ENCODE data around the gene SYF2.
A peak's percentile ranks its signal among the peaks of the same experiment; 100 is the strongest.
"Not testable (repeated sequence)": the region's sequence is repeated elsewhere in the genome, so short reads cannot be mapped to it uniquely, and the experiment has no call there.

Gene SYF2

GRCh38 chr1:25246600-25247023 lies 14.3 kb upstream of the SYF2 start:
- peak; percentile 54 for DNase-seq (ENCODE audit: low spot score)

- no peak for DNase-seq (ENCODE audit: low spot score)
Measured at GRCh38 chr1:25245809-25246599, 13.7 kb upstream of the SYF2 start.

GRCh38 chr1:25245393-25245792 lies 13.1 kb upstream of the SYF2 start:
- no peak for DNase-seq (ENCODE audit: low spot score)

- DNase-seq (ENCODE audit: low spot score) = no peak
Measured at GRCh38 chr1:25243907-25244306, 11.6 kb upstream of the SYF2 start.

DNA sequence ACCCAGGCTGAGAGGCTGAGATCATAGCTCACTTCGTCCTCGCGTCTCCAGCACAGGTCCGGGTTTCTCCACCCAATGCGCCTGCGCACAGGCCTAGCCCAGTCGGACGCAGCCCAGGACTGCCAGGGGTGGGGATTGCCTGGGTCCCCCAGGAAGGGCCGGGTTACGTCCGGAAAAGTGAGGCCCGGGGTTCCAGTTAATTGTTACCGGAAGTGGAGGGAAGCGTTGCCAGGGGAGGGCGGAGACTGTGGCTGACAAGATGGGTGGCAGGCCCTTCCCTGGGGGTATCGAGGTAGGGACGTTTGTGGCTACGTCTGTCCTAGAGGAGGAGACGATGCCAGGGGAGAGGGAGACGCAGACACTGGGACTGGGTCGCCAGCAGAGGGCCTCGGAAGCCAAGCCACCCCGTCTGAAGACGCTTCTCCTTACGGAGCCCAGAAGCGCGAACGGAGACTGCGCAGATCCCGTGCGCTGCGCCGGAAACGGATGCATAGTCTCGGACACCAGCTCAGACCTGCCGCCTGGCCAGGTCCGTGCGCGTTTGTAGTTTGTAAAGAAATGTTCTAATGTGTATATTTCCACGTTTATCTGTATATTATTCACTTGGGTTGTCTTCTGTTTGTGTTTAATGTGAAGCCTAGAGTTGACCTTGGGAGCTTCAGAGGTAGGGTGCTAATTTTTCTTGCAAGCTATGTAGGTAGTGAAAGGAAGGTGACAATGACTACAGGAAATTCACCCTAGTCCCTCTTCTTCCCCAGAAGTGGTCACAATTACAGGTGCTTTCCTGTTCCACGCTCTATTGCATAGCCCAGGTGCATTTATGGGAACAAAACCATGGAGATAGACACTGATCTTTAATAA lies 7.6 kb upstream of the SYF2 start:
- peak; percentile 95 for DNase-seq (ENCODE audit: low spot score)

- no peak for DNase-seq (ENCODE audit: low spot score)
Measured at GRCh38 chr1:25238046-25238445, 5.7 kb upstream of the SYF2 start.

DNA sequence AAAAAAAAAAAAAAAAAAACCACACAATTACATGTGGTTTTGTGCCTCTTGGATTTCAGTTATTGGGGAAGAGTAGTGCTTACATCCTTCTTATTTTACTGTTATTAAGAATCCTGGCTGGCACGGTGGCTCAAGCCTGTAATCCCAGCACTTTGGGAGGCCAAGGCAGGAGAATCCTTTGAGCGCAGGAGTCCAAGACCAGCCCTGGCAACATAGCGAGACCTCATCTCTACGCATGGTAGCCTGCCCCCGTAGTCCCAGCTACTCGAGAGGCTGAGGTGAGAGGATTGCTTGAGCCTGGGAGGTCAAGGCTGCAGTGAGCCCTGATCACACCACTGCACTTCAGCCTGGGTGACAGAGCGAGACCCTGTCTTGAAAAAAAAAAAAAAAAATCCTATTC lies 4.0 kb upstream of the SYF2 start:
- DNase-seq (ENCODE audit: low spot score) = not testable (repeated sequence)

GRCh38 chr1:25235411-25235810 lies 3.1 kb upstream of the SYF2 start:
- DNase-seq (ENCODE audit: low spot score) = not testable (repeated sequence)

- DNase-seq (ENCODE audit: low spot score) = peak; percentile 85
Measured at GRCh38 chr1:25232866-25233784, 823 bp upstream of the SYF2 start.

DNA sequence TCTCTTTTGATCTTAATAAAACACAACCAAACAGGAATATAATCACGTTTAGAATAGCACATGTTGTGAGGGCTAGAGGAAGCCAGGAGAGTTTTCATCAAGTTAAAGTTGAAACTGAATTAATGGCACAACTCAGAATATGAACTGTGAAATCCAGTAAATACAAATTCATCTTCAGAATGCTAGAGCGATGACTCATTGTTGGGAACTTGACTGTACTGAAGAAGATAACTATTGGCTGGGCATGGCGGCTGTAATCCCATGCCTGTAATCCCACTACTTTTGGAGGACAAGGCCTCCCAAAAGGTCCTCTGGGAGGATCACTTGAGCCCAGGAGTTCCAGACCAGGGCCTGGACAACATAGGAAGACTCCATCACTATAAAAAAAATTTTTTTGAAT lies 8.8 kb downstream of the SYF2 start:
- DNase-seq (ENCODE audit: low spot score) = no peak

DNA sequence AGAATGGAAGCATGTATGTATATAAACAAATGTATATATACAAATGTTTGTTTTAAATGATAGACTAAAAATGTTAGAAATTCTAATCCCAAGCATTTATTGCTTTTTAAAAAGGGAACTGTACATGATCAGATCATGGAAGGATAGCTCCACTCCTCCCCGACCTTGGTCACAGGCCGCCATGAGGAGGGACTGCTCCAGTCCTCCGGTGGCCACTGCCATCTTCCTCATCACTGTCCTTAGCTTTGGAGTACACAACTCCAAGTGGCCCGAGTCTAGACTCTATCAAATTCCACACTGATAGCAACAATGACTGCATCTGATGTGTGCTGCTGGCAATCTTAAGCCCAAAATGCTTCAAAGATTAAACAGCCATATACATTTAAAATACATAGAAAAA lies 9.7 kb downstream of the SYF2 start:
- no peak for DNase-seq (ENCODE audit: low spot score)

GRCh38 chr1:25220666-25221065 lies 11.6 kb downstream of the SYF2 start:
- no peak for DNase-seq (ENCODE audit: low spot score)

- no peak for DNase-seq (ENCODE audit: low spot score)
Measured at GRCh38 chr1:25219661-25220251, 12.5 kb downstream of the SYF2 start.

GRCh38 chr1:25217598-25218232 lies 14.6 kb downstream of the SYF2 start:
- DNase-seq (ENCODE audit: low spot score) = no peak

DNA sequence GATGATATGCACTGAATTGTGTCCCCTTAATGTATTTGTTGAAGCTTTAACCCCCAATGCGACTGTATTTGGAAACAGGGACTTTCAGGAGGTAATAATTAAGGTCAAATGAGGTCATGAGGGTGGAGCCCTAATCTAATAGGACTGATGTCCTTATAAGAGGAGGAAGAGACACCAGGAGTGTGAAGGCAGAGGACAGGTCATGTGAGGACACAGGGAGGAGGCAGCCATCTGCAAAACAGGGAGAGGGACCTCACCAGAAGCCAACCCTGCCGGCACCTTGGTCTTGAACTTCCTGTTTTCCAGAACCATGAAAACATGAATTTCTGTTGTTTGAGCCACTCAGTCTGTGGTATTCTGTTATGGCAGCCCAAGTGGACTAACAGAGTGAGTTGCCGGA lies 15.3 kb downstream of the SYF2 start:
- DNase-seq (ENCODE audit: low spot score) = no peak

DNA sequence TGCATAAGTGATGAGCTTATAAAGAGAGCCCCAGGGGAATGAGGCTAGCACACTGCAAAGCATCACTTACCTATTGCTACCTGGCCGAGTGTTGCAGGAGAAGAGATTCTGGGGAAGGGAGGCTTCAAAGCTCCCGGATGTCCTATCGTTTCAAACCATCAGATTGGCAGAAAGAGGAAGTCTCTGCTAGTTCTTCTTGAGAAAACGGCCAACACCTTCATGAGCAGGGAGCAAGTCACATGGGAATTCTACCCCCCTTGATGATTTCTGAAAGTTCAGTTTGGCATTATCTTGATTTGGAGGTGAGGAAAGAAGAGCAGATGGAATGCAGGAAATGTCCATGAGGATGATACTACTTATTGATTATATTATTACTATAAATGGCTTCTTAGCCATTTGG lies 16.2 kb downstream of the SYF2 start:
- no peak for DNase-seq (ENCODE audit: low spot score)

GRCh38 chr1:25212725-25213124 lies 19.6 kb downstream of the SYF2 start:
- DNase-seq (ENCODE audit: low spot score) = no peak

- DNase-seq (ENCODE audit: low spot score) = no peak
Measured at GRCh38 chr1:25210728-25211127, 21.6 kb downstream of the SYF2 start.

DNA sequence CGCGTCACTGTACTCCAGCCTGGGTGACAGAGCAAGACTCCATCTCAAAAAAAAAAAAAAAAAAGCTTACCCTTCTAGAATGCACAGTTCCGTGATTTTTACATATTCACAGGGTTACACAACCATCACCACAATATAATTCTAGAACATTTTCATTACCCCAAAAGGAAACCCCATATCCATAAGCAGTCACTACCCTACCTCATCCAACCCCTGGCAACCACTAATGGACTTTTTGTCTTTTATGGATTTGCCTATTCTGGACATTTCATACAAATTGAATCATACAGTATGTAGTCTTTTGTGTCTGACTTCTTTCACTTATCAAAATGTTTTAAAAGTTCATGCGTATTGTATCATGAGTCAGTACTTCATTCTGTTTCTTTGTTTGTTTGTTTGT lies 22.8 kb downstream of the SYF2 start:
- DNase-seq (ENCODE audit: low spot score) = no peak

GRCh38 chr1:25208561-25209222 lies 23.6 kb downstream of the SYF2 start:
- DNase-seq (ENCODE audit: low spot score) = no peak

GRCh38 chr1:25208092-25208491 lies 24.2 kb downstream of the SYF2 start:
- no peak for DNase-seq (ENCODE audit: low spot score)

All from Ammon's horn (tissue), 1 donor.